ENCODE results near the gene SELPLG.

GRCh38 chr12:108622921-108623514 is 10.7 kb downstream of the SELPLG start:
- TF ChIP-seq POLR2A (IDR thresholded peaks at IDR 0.05; ENCODE audit: low read length) (no peak), GATA1 (IDR thresholded peaks at IDR 0.05; ENCODE audit: low read depth, low read length) (no peak)

All from erythroblast (primary cell).